ENCODE results near the gene SUSD6.

The SUSD6 gene

GRCh38 chr14:69674546-69675244 lies 63.3 kb downstream of the SUSD6 start:
- Mint-ChIP-seq H3K36me3 (ENCODE audit: low read depth) (peaks cover 23% of the 10 kb centered on the region), H3K27ac (peak overlapping the region; percentile 97), H3K27me3 (no peaks in the 10 kb centered on the region), H3K4me3 (peak overlapping the region; percentile 2), H3K9me3 (no peaks in the 10 kb centered on the region), H3K4me1 (ENCODE audit: low read depth) (peaks cover 79% of the 10 kb centered on the region)

- peaks cover 76% of the 10 kb centered on the region for H3K4me1 Mint-ChIP-seq (ENCODE audit: low read depth)
- no peaks in the 10 kb centered on the region for H3K27me3 Mint-ChIP-seq
- H3K36me3 Mint-ChIP-seq (ENCODE audit: low read depth) = peaks cover 20% of the 10 kb centered on the region
- H3K4me3 Mint-ChIP-seq = peak overlapping the region; percentile 2
- no peaks in the 10 kb centered on the region for H3K9me3 Mint-ChIP-seq
- H3K27ac Mint-ChIP-seq = peak overlapping the region; percentile 97
These were observed 63.8 kb downstream of the SUSD6 start for GRCh38 chr14:69675245-69675583.

- Mint-ChIP-seq H3K36me3 (ENCODE audit: low read depth) (peaks cover 21% of the 10 kb centered on the region), H3K27ac (peak overlapping the region; percentile 97), H3K4me3 (peak overlapping the region; percentile 61), H3K4me1 (ENCODE audit: low read depth) (peaks cover 76% of the 10 kb centered on the region), H3K9me3 (no peaks in the 10 kb centered on the region), H3K27me3 (no peaks in the 10 kb centered on the region)
These were observed 64.6 kb downstream of the SUSD6 start for GRCh38 chr14:69675877-69676416.

GRCh38 chr14:69676723-69677122 lies 65.3 kb downstream of the SUSD6 start:
- H3K9me3 Mint-ChIP-seq = no peaks in the 10 kb centered on the region
- H3K27me3 Mint-ChIP-seq = no peaks in the 10 kb centered on the region
- H3K4me1 Mint-ChIP-seq (ENCODE audit: low read depth) = peaks cover 76% of the 10 kb centered on the region
- peak overlapping the region; percentile 97 for H3K27ac Mint-ChIP-seq
- peaks cover 23% of the 10 kb centered on the region for H3K36me3 Mint-ChIP-seq (ENCODE audit: low read depth)
- peak overlapping the region; percentile 60 for H3K4me3 Mint-ChIP-seq

- no peaks in the 10 kb centered on the region for H3K9me3 Mint-ChIP-seq
- no peaks in the 10 kb centered on the region for H3K27me3 Mint-ChIP-seq
- peaks cover 76% of the 10 kb centered on the region for H3K4me1 Mint-ChIP-seq (ENCODE audit: low read depth)
- H3K27ac Mint-ChIP-seq = peak overlapping the region; percentile 27
- H3K4me3 Mint-ChIP-seq = no peak overlapping the region
- H3K36me3 Mint-ChIP-seq (ENCODE audit: low read depth) = peaks cover 25% of the 10 kb centered on the region
These were observed 68.9 kb downstream of the SUSD6 start for GRCh38 chr14:69680297-69680696.

- peak overlapping the region; percentile 95 for H3K27ac Mint-ChIP-seq
- no peaks in the 10 kb centered on the region for H3K27me3 Mint-ChIP-seq
- peaks cover 23% of the 10 kb centered on the region for H3K36me3 Mint-ChIP-seq (ENCODE audit: low read depth)
- H3K9me3 Mint-ChIP-seq = no peaks in the 10 kb centered on the region
- peak overlapping the region; percentile 4 for H3K4me3 Mint-ChIP-seq
- peaks cover 75% of the 10 kb centered on the region for H3K4me1 Mint-ChIP-seq (ENCODE audit: low read depth)
These were observed 70.7 kb downstream of the SUSD6 start for GRCh38 chr14:69682136-69682535.

- H3K27me3 Mint-ChIP-seq = no peaks in the 10 kb centered on the region
- H3K9me3 Mint-ChIP-seq = no peaks in the 10 kb centered on the region
- H3K4me3 Mint-ChIP-seq = peak overlapping the region; percentile 4
- H3K27ac Mint-ChIP-seq = peak overlapping the region; percentile 95
- peaks cover 79% of the 10 kb centered on the region for H3K4me1 Mint-ChIP-seq (ENCODE audit: low read depth)
- peaks cover 23% of the 10 kb centered on the region for H3K36me3 Mint-ChIP-seq (ENCODE audit: low read depth)
These were observed 71.3 kb downstream of the SUSD6 start for GRCh38 chr14:69682621-69683263.

GRCh38 chr14:69683971-69684370 lies 72.6 kb downstream of the SUSD6 start:
- no peaks in the 10 kb centered on the region for H3K9me3 Mint-ChIP-seq
- H3K4me3 Mint-ChIP-seq = no peak overlapping the region
- H3K27me3 Mint-ChIP-seq = no peaks in the 10 kb centered on the region
- peaks cover 23% of the 10 kb centered on the region for H3K36me3 Mint-ChIP-seq (ENCODE audit: low read depth)
- H3K4me1 Mint-ChIP-seq (ENCODE audit: low read depth) = peaks cover 82% of the 10 kb centered on the region
- peak overlapping the region; percentile 95 for H3K27ac Mint-ChIP-seq

GRCh38 chr14:69684461-69685217 lies 73.2 kb downstream of the SUSD6 start:
- Mint-ChIP-seq H3K36me3 (ENCODE audit: low read depth) (peaks cover 23% of the 10 kb centered on the region), H3K27me3 (no peaks in the 10 kb centered on the region), H3K9me3 (no peaks in the 10 kb centered on the region), H3K27ac (peak overlapping the region; percentile 95), H3K4me3 (peak overlapping the region; percentile 43), H3K4me1 (ENCODE audit: low read depth) (peaks cover 80% of the 10 kb centered on the region)

GRCh38 chr14:69685218-69685616 lies 73.8 kb downstream of the SUSD6 start:
- peak overlapping the region; percentile 43 for H3K4me3 Mint-ChIP-seq
- peaks cover 27% of the 10 kb centered on the region for H3K36me3 Mint-ChIP-seq (ENCODE audit: low read depth)
- peaks cover 82% of the 10 kb centered on the region for H3K4me1 Mint-ChIP-seq (ENCODE audit: low read depth)
- H3K9me3 Mint-ChIP-seq = no peaks in the 10 kb centered on the region
- H3K27me3 Mint-ChIP-seq = no peaks in the 10 kb centered on the region
- H3K27ac Mint-ChIP-seq = peak overlapping the region; percentile 95

GRCh38 chr14:69685716-69686115 lies 74.3 kb downstream of the SUSD6 start:
- Mint-ChIP-seq H3K27me3 (no peaks in the 10 kb centered on the region), H3K9me3 (no peaks in the 10 kb centered on the region), H3K27ac (peak overlapping the region; percentile 95), H3K4me3 (peak overlapping the region; percentile 27), H3K4me1 (ENCODE audit: low read depth) (peaks cover 80% of the 10 kb centered on the region), H3K36me3 (ENCODE audit: low read depth) (peaks cover 27% of the 10 kb centered on the region)

GRCh38 chr14:69687606-69688298 lies 76.4 kb downstream of the SUSD6 start:
- Mint-ChIP-seq H3K4me1 (ENCODE audit: low read depth) (peaks cover 74% of the 10 kb centered on the region), H3K36me3 (ENCODE audit: low read depth) (peaks cover 29% of the 10 kb centered on the region), H3K27ac (peak overlapping the region; percentile 42), H3K27me3 (no peaks in the 10 kb centered on the region), H3K9me3 (no peaks in the 10 kb centered on the region), H3K4me3 (no peak overlapping the region)

- Mint-ChIP-seq H3K27me3 (no peaks in the 10 kb centered on the region), H3K36me3 (ENCODE audit: low read depth) (peaks cover 29% of the 10 kb centered on the region), H3K4me3 (no peak overlapping the region), H3K9me3 (no peaks in the 10 kb centered on the region), H3K27ac (peak overlapping the region; percentile 42), H3K4me1 (ENCODE audit: low read depth) (peaks cover 74% of the 10 kb centered on the region)
These were observed 76.9 kb downstream of the SUSD6 start for GRCh38 chr14:69688299-69688649.

- Mint-ChIP-seq H3K9me3 (no peaks in the 10 kb centered on the region), H3K27me3 (no peaks in the 10 kb centered on the region), H3K4me1 (ENCODE audit: low read depth) (peaks cover 74% of the 10 kb centered on the region), H3K27ac (no peak overlapping the region), H3K36me3 (ENCODE audit: low read depth) (peaks cover 35% of the 10 kb centered on the region), H3K4me3 (no peak overlapping the region)
These were observed 78.6 kb downstream of the SUSD6 start for GRCh38 chr14:69690042-69690441.

All from stimulated activated naive CD8-positive, alpha-beta T cell treated with anti-CD3 and anti-CD28 coated beads, Interleukin-15, Interleukin-2, amounts not matched to agents 100 ng/mL and 50 ng/mL, for 24 hours (primary cell).